Prostate gland (tissue), 2 donors: ENCODE measurements around the gene CCL18.

Source experiments
- CTCF ChIP-seq, 4 experiments: fragments of 200-600 bp in 2 of 4; fragments of 450-650 bp in 2 of 4; sonication (generic) in 2 of 4; IDR thresholded peaks; 1 replicate in 3 of 4; 2 replicates in 1 of 4; pipeline ENCODE4 v1.5.1; 2016 to 2019; ENCODE audit warnings: antibody characterized with exemption in 4 of 4, mild to moderate bottlenecking in 2 of 4, moderate library complexity in 2 of 4
- POLR2AphosphoS5 ChIP-seq: sonication (generic); formaldehyde crosslinking; IDR thresholded peaks from one replicate; pipeline ENCODE4 v1.6.1; 2017; ENCODE audit warnings: antibody characterized with exemption

- TF ChIP-seq POLR2AphosphoS5 (no peak), CTCF (IDR thresholded peaks at IDR 0.05) (no peak)
These were observed 31.9 kb downstream of the CCL18 start for GRCh38 chr17:36095992-36096391.
